H9 (cell line): Measurements from ENCODE around the gene FMN1. TPM values are rescaled to one million over a fixed set of nuclear protein-coding genes. Genes with fewer than 3 reads are reported as not detected.

Experiments
- DNase-seq: peaks from one replicate; pipeline ENCODE4 v3.0.0-alpha.2; 2017
- H2AFZ ChIP-seq: one replicate; pipeline ENCODE4 v1.6.1; 2013; ENCODE audit warnings: mild to moderate bottlenecking, low read length, control low read depth, moderate library complexity
- H2AK5ac ChIP-seq: 2 replicates; pipeline ENCODE4 v1.6.1; 2013; ENCODE audit warnings: low read length, control low read depth, mixed read lengths; ENCODE audit not compliant: insufficient read length
- H2BK120ac ChIP-seq: one replicate; pipeline ENCODE4 v1.6.1; 2013; ENCODE audit warnings: low read depth, mild to moderate bottlenecking, low read length, control low read depth, inconsistent platforms; ENCODE audit not compliant: poor library complexity, severe bottlenecking
- H2BK12ac ChIP-seq: 2 replicates; pipeline ENCODE4 v1.6.1; 2013; ENCODE audit warnings: low read length, control low read depth, mixed read lengths, low read depth; ENCODE audit not compliant: insufficient read length
- H2BK15ac ChIP-seq: 2 replicates; pipeline ENCODE4 v1.6.1; 2013; ENCODE audit warnings: low read depth, low read length, control low read depth
- H2BK20ac ChIP-seq: one replicate; pipeline ENCODE4 v1.6.1; 2013; ENCODE audit warnings: low read depth, mild to moderate bottlenecking, low read length, control low read depth, inconsistent platforms; ENCODE audit not compliant: poor library complexity, severe bottlenecking
- H2BK5ac ChIP-seq: 2 replicates; pipeline ENCODE4 v1.6.1; 2013; ENCODE audit warnings: low read length, control low read depth, mixed read lengths; ENCODE audit not compliant: insufficient read length
- H3K14ac ChIP-seq: 2 replicates; pipeline ENCODE4 v1.6.1; 2013; ENCODE audit warnings: low read length, control low read depth; ENCODE audit not compliant: insufficient read depth
- H3K18ac ChIP-seq: 2 replicates; pipeline ENCODE4 v1.6.1; 2013; ENCODE audit warnings: low read depth, mild to moderate bottlenecking, mixed read lengths, low read length, control low read depth; ENCODE audit not compliant: insufficient read length
- H3K23ac ChIP-seq: 2 replicates; pipeline ENCODE4 v1.6.1; 2013; ENCODE audit warnings: low read length, control low read depth, mixed read lengths, low read depth; ENCODE audit not compliant: insufficient read length
- H3K23me2 ChIP-seq: 2 replicates; pipeline ENCODE4 v1.6.1; 2013; ENCODE audit warnings: low read depth, mild to moderate bottlenecking, mixed read lengths, low read length, control low read depth; ENCODE audit not compliant: insufficient read length, poor library complexity, severe bottlenecking
- H3K27ac ChIP-seq: 2 replicates; pipeline ENCODE4 v1.5.1; 2013; ENCODE audit warnings: low read length, control low read depth, mixed read lengths, low read depth; ENCODE audit not compliant: insufficient read length
- H3K27me3 ChIP-seq: 2 replicates; pipeline ENCODE4 v1.6.1; 2013; ENCODE audit warnings: low read length, control low read depth, inconsistent platforms; ENCODE audit not compliant: insufficient read depth
- H3K4ac ChIP-seq: 2 replicates; pipeline ENCODE4 v1.6.1; 2013; ENCODE audit warnings: low read depth, mild to moderate bottlenecking, control low read depth, inconsistent platforms, low read length, moderate library complexity
- H3K4me1 ChIP-seq: 2 replicates; pipeline ENCODE4 v1.6.1; 2013; ENCODE audit warnings: low read length, control low read depth, inconsistent platforms; ENCODE audit not compliant: insufficient read depth
- H3K4me2 ChIP-seq: 2 replicates; pipeline ENCODE4 v1.6.1; 2013; ENCODE audit warnings: low read length, control low read depth, mixed read lengths; ENCODE audit not compliant: insufficient read length, insufficient read depth
- H3K56ac ChIP-seq: 2 replicates; pipeline ENCODE4 v1.6.1; 2013; ENCODE audit warnings: low read depth, mild to moderate bottlenecking, mixed read lengths, low read length, control low read depth; ENCODE audit not compliant: insufficient read length
- H3K79me1 ChIP-seq: 2 replicates; pipeline ENCODE4 v1.6.1; 2013; ENCODE audit warnings: low read depth, mild to moderate bottlenecking, moderate library complexity, low read length, control low read depth, inconsistent platforms; ENCODE audit not compliant: insufficient read depth, poor library complexity, severe bottlenecking
- H3K79me2 ChIP-seq: 2 replicates; pipeline ENCODE4 v1.6.1; 2013; ENCODE audit warnings: low read length, control low read depth, inconsistent platforms; ENCODE audit not compliant: insufficient read depth
- H3K9ac ChIP-seq: 2 replicates; pipeline ENCODE4 v1.6.1; 2013; ENCODE audit warnings: low read length, control low read depth, mixed read lengths; ENCODE audit not compliant: insufficient read length; ENCODE audit errors: extremely low read depth
- H3K9me3 ChIP-seq: one replicate; pipeline ENCODE4 v1.6.1; 2013; ENCODE audit warnings: low read depth, low read length, inconsistent platforms; ENCODE audit not compliant: control insufficient read depth
- H3T11ph ChIP-seq: one replicate; pipeline ENCODE4 v1.6.1; 2013; ENCODE audit warnings: mild to moderate bottlenecking, low read length, control low read depth, inconsistent platforms
- H4K20me1 ChIP-seq: one replicate; pipeline ENCODE4 v1.6.1; 2013; ENCODE audit not compliant: control insufficient read depth, insufficient read length, insufficient read depth
- H4K5ac ChIP-seq: 2 replicates; pipeline ENCODE4 v1.6.1; 2013; ENCODE audit warnings: low read depth, mild to moderate bottlenecking, mixed read lengths, low read length, control low read depth; ENCODE audit not compliant: insufficient read length
- H4K8ac ChIP-seq: replicated peaks from 2 replicates; pipeline ENCODE4 v1.6.1; 2013; ENCODE audit warnings: low read length, control low read depth, mixed read lengths, low read depth; ENCODE audit not compliant: insufficient read length
- H4K91ac ChIP-seq: 2 replicates; pipeline ENCODE4 v1.6.1; 2013; ENCODE audit warnings: low read depth, mild to moderate bottlenecking, moderate library complexity, mixed read lengths, low read length, control low read depth; ENCODE audit not compliant: insufficient read length
- H3K27ac Mint-ChIP-seq, 3 experiments: 2 replicates in 2 of 3; 3 replicates in 1 of 3; pipeline ENCODE4 v1.8.0; 2020 to 2021; ENCODE audit warnings: mixed read lengths in 3 of 3, mild to moderate bottlenecking in 1 of 3, moderate library complexity in 1 of 3
- H3K27me3 Mint-ChIP-seq: 2 replicates; pipeline ENCODE4 v1.8.0; 2021; ENCODE audit warnings: low read depth, mild to moderate bottlenecking, moderate library complexity, mixed read lengths
- H3K36me3 Mint-ChIP-seq, 3 experiments: 2 replicates in 2 of 3; 3 replicates in 1 of 3; pipeline ENCODE4 v1.8.0; 2020 to 2021; ENCODE audit warnings: low read depth in 3 of 3, mixed read lengths in 3 of 3; ENCODE audit not compliant: insufficient read depth in 1 of 3
- H3K4me1 Mint-ChIP-seq, 2 experiments: 2 replicates each; pipeline ENCODE4 v1.8.0; 2020; ENCODE audit warnings: mixed read lengths in 2 of 2
- H3K4me3 Mint-ChIP-seq, 2 experiments: 2 replicates in 1 of 2; 3 replicates in 1 of 2; pipeline ENCODE4 v1.8.0; 2020 to 2021; ENCODE audit warnings: mild to moderate bottlenecking in 2 of 2, mixed read lengths in 2 of 2, moderate library complexity in 1 of 2
- H3K9me3 Mint-ChIP-seq, 2 experiments: 2 replicates in 1 of 2; 3 replicates in 1 of 2; pipeline ENCODE4 v1.8.0; 2020; ENCODE audit warnings: mild to moderate bottlenecking in 2 of 2, mixed read lengths in 2 of 2, moderate library complexity in 1 of 2
- WGBS: extraction: QIAGEN DNeasy Blood & Tissue Kit; methylation state at CpG from one replicate; pipeline ENCODE4 v1.1.7; 2013; ENCODE audit warnings: missing lambda C conversion rate, low lambda C conversion rate, mixed read lengths; ENCODE audit not compliant: insufficient read length; ENCODE audit errors: extremely low coverage; 5-methylcytosine and 5-hydroxymethylcytosine counted together
- total RNA-seq: library from RNA; stranded (reverse); gene quantifications from 2 replicates; pipeline ENCODE4 v1.2.1, GENCODE V29; 2021
- TF ChIP-seq, protein P1 (sequence below): fragments of 200-600 bp; sonication (generic); conservative IDR thresholded peaks from 3 replicates; pipeline ENCODE4 v1.8.0; 2021; ENCODE audit warnings: antibody characterized with exemption, mild to moderate bottlenecking

The FMN1 gene
- total RNA-seq, 1 experiment from 2014 or later, result 1.9 TPM

DNA sequence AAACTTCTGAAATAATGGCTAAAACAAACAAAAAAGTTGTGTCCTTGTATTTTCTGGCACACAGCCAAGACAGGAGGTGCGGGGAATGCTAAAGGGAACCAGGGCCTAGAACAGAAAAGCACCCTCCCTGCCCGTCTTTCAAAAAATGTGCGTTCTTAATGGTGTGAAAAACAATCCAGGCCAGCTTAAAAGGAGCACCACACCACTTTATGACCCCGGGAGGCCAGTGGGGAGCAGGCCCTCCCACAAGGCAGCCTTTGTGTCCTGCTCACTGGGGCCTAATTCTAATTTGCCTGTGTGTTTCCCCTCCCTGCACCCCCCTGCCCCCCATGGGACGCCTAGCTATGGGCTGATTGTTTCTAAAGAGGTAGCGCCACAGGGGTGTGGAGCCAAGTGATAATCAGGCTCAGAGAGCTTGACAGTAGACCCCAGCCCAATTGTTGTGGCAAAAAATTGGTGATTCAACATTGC is 295.4 kb downstream of the FMN1 start:
- H3K4me1 ChIP-seq, result peaks cover 2% of the 10 kb centered on the region; the same call in 1 of the 2 replicates
- no peak overlapping the region for H2BK20ac ChIP-seq
- no peak overlapping the region for H3K18ac ChIP-seq
- no peaks in the 10 kb centered on the region for H4K20me1 ChIP-seq
- no peak overlapping the region for H2BK15ac ChIP-seq
- H2BK12ac ChIP-seq, result no peak overlapping the region
- H4K5ac ChIP-seq, result no peak overlapping the region
- Mint-ChIP-seq H3K27ac (peak overlapping the region; percentile 30 to 94 (median 54); a peak in 5 of 7 replicates), H3K4me1 (peaks cover 51 to 52% of the 10 kb centered on the region in 2 experiments), H3K9me3 (no peaks in the 10 kb centered on the region), H3K36me3 (no peaks in the 10 kb centered on the region), H3K4me3 (peak overlapping the region; percentile 24 to 27; a peak in 4 of 5 replicates), H3K27me3 (peaks cover 34% of the 10 kb centered on the region)
- TF ChIP-seq, protein P1, sequence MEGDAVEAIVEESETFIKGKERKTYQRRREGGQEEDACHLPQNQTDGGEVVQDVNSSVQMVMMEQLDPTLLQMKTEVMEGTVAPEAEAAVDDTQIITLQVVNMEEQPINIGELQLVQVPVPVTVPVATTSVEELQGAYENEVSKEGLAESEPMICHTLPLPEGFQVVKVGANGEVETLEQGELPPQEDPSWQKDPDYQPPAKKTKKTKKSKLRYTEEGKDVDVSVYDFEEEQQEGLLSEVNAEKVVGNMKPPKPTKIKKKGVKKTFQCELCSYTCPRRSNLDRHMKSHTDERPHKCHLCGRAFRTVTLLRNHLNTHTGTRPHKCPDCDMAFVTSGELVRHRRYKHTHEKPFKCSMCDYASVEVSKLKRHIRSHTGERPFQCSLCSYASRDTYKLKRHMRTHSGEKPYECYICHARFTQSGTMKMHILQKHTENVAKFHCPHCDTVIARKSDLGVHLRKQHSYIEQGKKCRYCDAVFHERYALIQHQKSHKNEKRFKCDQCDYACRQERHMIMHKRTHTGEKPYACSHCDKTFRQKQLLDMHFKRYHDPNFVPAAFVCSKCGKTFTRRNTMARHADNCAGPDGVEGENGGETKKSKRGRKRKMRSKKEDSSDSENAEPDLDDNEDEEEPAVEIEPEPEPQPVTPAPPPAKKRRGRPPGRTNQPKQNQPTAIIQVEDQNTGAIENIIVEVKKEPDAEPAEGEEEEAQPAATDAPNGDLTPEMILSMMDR, result no peak
- H3K23me2 ChIP-seq, result no peaks in the 10 kb centered on the region
- H3K23ac ChIP-seq, result no peak overlapping the region
- no peak overlapping the region for H3T11ph ChIP-seq
- peak; percentile 86 for DNase-seq
- no peak overlapping the region for H2AK5ac ChIP-seq
- no peaks in the 10 kb centered on the region for H3K79me1 ChIP-seq
- H3K14ac ChIP-seq, result no peak overlapping the region
- H2BK120ac ChIP-seq, result no peak overlapping the region
- no peak overlapping the region for H3K4ac ChIP-seq
- no peak overlapping the region for H2AFZ ChIP-seq
- no peak overlapping the region for H2BK5ac ChIP-seq
- no peak overlapping the region for H3K4me2 ChIP-seq
- no peak overlapping the region for H4K91ac ChIP-seq
- H3K27ac ChIP-seq, result no peak overlapping the region
- H3K9me3 ChIP-seq, result no peaks in the 10 kb centered on the region
- no peaks in the 10 kb centered on the region for H3K79me2 ChIP-seq
- H3K56ac ChIP-seq, result no peak overlapping the region
- H3K27me3 ChIP-seq, result no peaks in the 10 kb centered on the region; the same call in 1 of the 2 replicates
- WGBS, result no CpG with 5 or more reads among the region's 6 CpGs
- no peak overlapping the region for H4K8ac ChIP-seq
- H3K9ac ChIP-seq, result no peak overlapping the region
